Measurements from ENCODE around the gene C6orf132. TPM values are rescaled to one million over a fixed set of nuclear protein-coding genes. Genes with fewer than 3 reads are reported as not detected.

Gene C6orf132
- total RNA-seq, 4 donors from 2014 or later: 0.22 to 4.7 (median 2.2) TPM

- Histone ChIP-seq H3K36me3 (no peaks in the 10 kb centered on the region), H3K27ac (no peak overlapping the region), H3K27me3 (peaks cover 0 to 15% of the 10 kb centered on the region in 2 donors), H3K4me3 (no peak overlapping the region), H3K9me3 (peaks cover 0 to 12% (median 0%) of the 10 kb centered on the region in 4 donors), H3K4me1 (peaks cover 0 to 15% (median 2%) of the 10 kb centered on the region in 4 donors)
- DNase-seq (ENCODE audit: low spot score in 2 of 2): no peak
- 75 to 81% methylated on average over 13 to 14 of the region's 19 CpGs for WGBS, 2 donors
- TF ChIP-seq POLR2A (IDR thresholded peaks at IDR 0.05): no peak
- no peak for TF ChIP-seq EP300 (IDR thresholded peaks at IDR 0.05)
- no peak for TF ChIP-seq CTCF (IDR thresholded peaks at IDR 0.05)
Observed at GRCh38 chr6:42106112-42107023, 36.1 kb downstream of the C6orf132 start.

GRCh38 chr6:42105709-42106108, 36.7 kb downstream of the C6orf132 start:
- DNase-seq (ENCODE audit: low spot score in 2 of 2): no peak
- Histone ChIP-seq H3K4me1 (peaks cover 0 to 15% (median 2%) of the 10 kb centered on the region in 4 donors), H3K27me3 (peaks cover 0 to 15% of the 10 kb centered on the region in 2 donors), H3K4me3 (no peak overlapping the region), H3K27ac (no peak overlapping the region), H3K9me3 (peaks cover 0 to 11% (median 0%) of the 10 kb centered on the region in 4 donors), H3K36me3 (no peaks in the 10 kb centered on the region)
- WGBS, 2 donors: 70 to 82% methylated on average over 1 of the region's 1 CpG
- TF ChIP-seq EP300 (IDR thresholded peaks at IDR 0.05): no peak
- no peak for TF ChIP-seq POLR2A (IDR thresholded peaks at IDR 0.05)
- no peak for TF ChIP-seq CTCF (IDR thresholded peaks at IDR 0.05)

DNA sequence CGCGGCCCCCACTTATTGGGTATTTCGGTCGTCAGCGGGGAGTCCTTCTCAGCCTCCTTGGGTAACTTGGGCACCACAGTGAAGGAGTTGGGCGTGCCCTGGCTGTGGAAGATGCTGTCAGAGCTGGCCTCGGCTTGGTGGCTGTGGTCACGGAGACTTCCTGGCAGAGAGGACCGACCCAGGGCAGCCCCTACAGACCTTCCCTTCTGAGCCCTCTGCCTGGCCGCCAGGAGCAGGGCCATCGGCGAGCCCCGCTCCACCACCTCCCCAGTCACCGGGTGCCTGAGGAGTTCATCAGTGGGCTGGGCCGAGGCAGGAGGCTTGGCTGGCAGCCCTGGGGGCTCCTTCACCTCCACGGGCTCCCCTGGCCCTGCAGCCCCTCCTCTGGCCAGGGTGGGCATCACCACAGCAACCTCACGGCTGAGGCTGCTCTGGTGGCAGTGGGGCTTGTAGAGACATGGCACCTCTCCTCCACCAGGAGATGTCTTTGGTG, 37.2 kb downstream of the C6orf132 start:
- 85 to 92% methylated on average over 16 of the region's 17 CpGs for WGBS, 2 donors
- TF ChIP-seq EP300 (IDR thresholded peaks at IDR 0.05) (no peak), CTCF (IDR thresholded peaks at IDR 0.05) (no peak), POLR2A (IDR thresholded peaks at IDR 0.05) (no peak)
- DNase-seq (ENCODE audit: low spot score in 2 of 2): no peak
- H3K27ac ChIP-seq: no peak overlapping the region
- no peaks in the 10 kb centered on the region for H3K36me3 ChIP-seq
- no peak overlapping the region for H3K4me3 ChIP-seq
- peaks cover 0 to 5% (median 0%) of the 10 kb centered on the region in 4 donors for H3K9me3 ChIP-seq
- H3K27me3 ChIP-seq: peaks cover 0 to 15% of the 10 kb centered on the region in 2 donors
- H3K4me1 ChIP-seq: peaks cover 0 to 19% (median 2%) of the 10 kb centered on the region in 4 donors

DNA sequence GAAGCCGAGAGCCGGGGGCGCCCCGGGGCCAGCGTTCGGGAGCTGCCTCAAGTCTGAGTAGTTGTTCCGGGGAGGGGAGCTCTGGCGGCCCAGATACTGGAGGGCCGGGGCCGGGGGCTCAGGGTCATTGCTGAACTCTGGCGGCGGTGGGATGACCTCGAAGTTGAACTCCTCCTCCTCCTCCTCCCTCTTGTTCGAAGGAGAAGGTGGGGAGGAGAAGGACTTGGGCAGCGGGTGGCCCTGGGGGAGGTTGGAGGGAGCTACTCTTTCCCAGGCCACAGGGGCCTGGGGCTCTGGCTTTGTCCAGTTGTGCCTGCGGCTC, 37.7 kb downstream of the C6orf132 start:
- Histone ChIP-seq H3K27me3 (peaks cover 0 to 15% of the 10 kb centered on the region in 2 donors), H3K27ac (peak overlapping the region in 2 of 4 donors; percentile 53 to 73), H3K4me1 (peaks cover 0 to 24% (median 2%) of the 10 kb centered on the region in 4 donors), H3K9me3 (peaks cover 0 to 1% (median 0%) of the 10 kb centered on the region in 4 donors), H3K4me3 (peak overlapping the region; percentile 17 to 56 (median 52)), H3K36me3 (no peaks in the 10 kb centered on the region)
- DNase-seq (ENCODE audit: low spot score in 2 of 2): no peak
- WGBS, 2 donors: 15 to 24% methylated on average over 6 to 13 of the region's 16 CpGs
- TF ChIP-seq EP300 (IDR thresholded peaks at IDR 0.05): no peak
- no peak for TF ChIP-seq CTCF (IDR thresholded peaks at IDR 0.05)
- TF ChIP-seq POLR2A (IDR thresholded peaks at IDR 0.05): no peak
